Brain pericyte (primary cell): ENCODE measurements around the gene MIPOL1.
"Not testable (repeated sequence)": the region's sequence is repeated elsewhere in the genome, so short reads cannot be mapped to it uniquely, and the experiment has no call there.

Experiments used
- DNase-seq: peaks from one replicate; pipeline ENCODE4 v3.0.0-alpha.2; 2012; ENCODE audit warnings: low read depth, low spot score

Gene MIPOL1

GRCh38 chr14:37546621-37547447, 349.1 kb downstream of the MIPOL1 start:
- DNase-seq = no peak

- DNase-seq = peak; percentile 18
These were observed 352.8 kb downstream of the MIPOL1 start for GRCh38 chr14:37550511-37550910.

GRCh38 chr14:37551119-37551518, 353.4 kb downstream of the MIPOL1 start:
- no peak for DNase-seq

GRCh38 chr14:37553935-37554550, 356.3 kb downstream of the MIPOL1 start:
- no peak for DNase-seq

- DNase-seq = not testable (repeated sequence)
These were observed 357.9 kb downstream of the MIPOL1 start for GRCh38 chr14:37555596-37555995.

GRCh38 chr14:37558740-37559139, 361.0 kb downstream of the MIPOL1 start:
- DNase-seq = no peak

- DNase-seq = no peak
These were observed 361.6 kb downstream of the MIPOL1 start for GRCh38 chr14:37559386-37559785.

- no peak for DNase-seq
These were observed 365.5 kb downstream of the MIPOL1 start for GRCh38 chr14:37563189-37563588.

- DNase-seq = no peak
These were observed 367.8 kb downstream of the MIPOL1 start for GRCh38 chr14:37565550-37565949.

- DNase-seq = no peak
These were observed 369.2 kb downstream of the MIPOL1 start for GRCh38 chr14:37566811-37567371.

GRCh38 chr14:37569729-37570128, 372.0 kb downstream of the MIPOL1 start:
- DNase-seq = no peak

- DNase-seq = no peak
These were observed 373.7 kb downstream of the MIPOL1 start for GRCh38 chr14:37571391-37571790.

- peak; percentile 50 for DNase-seq
These were observed 375.6 kb downstream of the MIPOL1 start for GRCh38 chr14:37573356-37573755.

GRCh38 chr14:37579274-37579673, 381.5 kb downstream of the MIPOL1 start:
- DNase-seq = no peak

- DNase-seq = no peak
These were observed 382.4 kb downstream of the MIPOL1 start for GRCh38 chr14:37580146-37580545.

GRCh38 chr14:37583358-37584210, 385.8 kb downstream of the MIPOL1 start:
- no peak for DNase-seq

GRCh38 chr14:37584211-37585100, 386.7 kb downstream of the MIPOL1 start:
- DNase-seq = no peak

GRCh38 chr14:37585101-37585511, 387.4 kb downstream of the MIPOL1 start:
- DNase-seq = no peak

GRCh38 chr14:37585971-37586796, 388.4 kb downstream of the MIPOL1 start:
- no peak for DNase-seq

GRCh38 chr14:37586797-37587130, 389.0 kb downstream of the MIPOL1 start:
- DNase-seq = no peak
